IMR-90 (cell line): ENCODE data around the gene NEK6. TPM values are rescaled to one million over a fixed set of nuclear protein-coding genes. Genes with fewer than 3 reads are reported as not detected.

Source experiments
- ATAC-seq: fragments of 200-7000 bp; cut with Tn5 transposase; 2 replicates; pipeline ENCODE4 v1.9.1; 2020; ENCODE audit warnings: low read depth, mild to moderate bottlenecking, moderate library complexity
- BruUV-seq: library from RNA; stranded (reverse); fragments of 400-500 nt; replicated peaks from 2 replicates; lab custom pipeline; 2021; lab: Mats Ljungman, UMichigan
- CTCF ChIA-PET: fragments of 300-600 bp; formaldehyde crosslinking; extraction: SDS; loops from one replicate; lab custom pipeline; 2021; ENCODE audit warnings: antibody characterized with exemption; lab: Yijun Ruan, JAX
- POLR2A ChIA-PET: fragments of 300-600 bp; sonication (Branson Sonifier 250); formaldehyde crosslinking; loops from one replicate; lab custom pipeline; 2022; ENCODE audit warnings: antibody characterized with exemption; ENCODE audit not compliant: unreplicated experiment; lab: Charles Lee
- DNase-seq: peaks from one replicate; pipeline ENCODE4 v3.0.0; 2013
- H2AFZ ChIP-seq: replicated peaks from 2 replicates; pipeline ENCODE3; 2013; ENCODE audit warnings: low read length, mild to moderate bottlenecking; ENCODE audit not compliant: poor library complexity
- H2AK5ac ChIP-seq: 2 replicates; pipeline ENCODE4 v1.6.1; 2013; ENCODE audit warnings: low read depth, low read length, inconsistent platforms
- H2AK9ac ChIP-seq: replicated peaks from 2 replicates; pipeline ENCODE3; 2013; ENCODE audit warnings: mild to moderate bottlenecking, low read depth, low read length, moderate library complexity; ENCODE audit not compliant: poor library complexity
- H2BK120ac ChIP-seq: 2 replicates; pipeline ENCODE4 v1.6.1; 2013; ENCODE audit warnings: low read depth, low read length, inconsistent platforms
- H2BK15ac ChIP-seq: 3 replicates; pipeline ENCODE4 v1.6.1; 2013; ENCODE audit warnings: low read depth, low read length, inconsistent platforms
- H2BK20ac ChIP-seq: 2 replicates; pipeline ENCODE4 v1.6.1; 2013; ENCODE audit warnings: low read depth, mild to moderate bottlenecking, inconsistent platforms, low read length, moderate library complexity
- H2BK5ac ChIP-seq: 2 replicates; pipeline ENCODE4 v1.6.1; 2013; ENCODE audit warnings: mild to moderate bottlenecking, low read depth, low read length, inconsistent platforms; ENCODE audit not compliant: poor library complexity, severe bottlenecking
- H3K14ac ChIP-seq: replicated peaks from 2 replicates; pipeline ENCODE4 v1.6.1; 2013; ENCODE audit warnings: low read depth, low read length, inconsistent platforms
- H3K18ac ChIP-seq: 2 replicates; pipeline ENCODE4 v1.6.1; 2013; ENCODE audit warnings: low read depth, low read length, control low read depth
- H3K23ac ChIP-seq: 2 replicates; pipeline ENCODE4 v1.6.1; 2013; ENCODE audit warnings: low read depth, low read length, inconsistent platforms
- H3K27ac ChIP-seq: 2 replicates; pipeline ENCODE4 v1.5.1; 2013; ENCODE audit warnings: mild to moderate bottlenecking, control low read depth, low read length; ENCODE audit not compliant: insufficient read depth
- H3K27me3 ChIP-seq: 2 replicates; pipeline ENCODE4 v1.6.1; 2013; ENCODE audit warnings: low read length; ENCODE audit not compliant: control insufficient read depth, insufficient read depth
- H3K36me3 ChIP-seq: 2 replicates; pipeline ENCODE4 v1.6.1; 2013; ENCODE audit warnings: low read length, mixed read lengths; ENCODE audit not compliant: control insufficient read depth, insufficient read depth
- H3K4ac ChIP-seq: 2 replicates; pipeline ENCODE4 v1.6.1; 2013; ENCODE audit warnings: low read depth, low read length, inconsistent platforms
- H3K4me1 ChIP-seq: 2 replicates; pipeline ENCODE4 v1.6.1; 2013; ENCODE audit warnings: low read length, mixed read lengths; ENCODE audit not compliant: control insufficient read depth, insufficient read depth
- H3K4me2 ChIP-seq: 2 replicates; pipeline ENCODE4 v1.6.1; 2013; ENCODE audit warnings: low read depth, mild to moderate bottlenecking, control low read depth, low read length, moderate library complexity
- H3K4me3 ChIP-seq: 2 replicates; pipeline ENCODE4 v1.5.1; 2013; ENCODE audit warnings: low read depth, mild to moderate bottlenecking, control low read depth, low read length, moderate library complexity; ENCODE audit not compliant: insufficient read depth
- H3K56ac ChIP-seq: 2 replicates; pipeline ENCODE4 v1.6.1; 2013; ENCODE audit warnings: low read length, inconsistent platforms; ENCODE audit not compliant: insufficient read depth; ENCODE audit errors: extremely low read depth
- H3K79me1 ChIP-seq, 2 experiments: 2 replicates each; pipeline ENCODE4 v1.6.1; 2013; ENCODE audit warnings: low read length in 2 of 2, inconsistent platforms in 1 of 2, low read depth in 1 of 2
- H3K9ac ChIP-seq: 2 replicates; pipeline ENCODE4 v1.6.1; 2013; ENCODE audit warnings: low read depth, low read length, control low read depth
- H3K9me1 ChIP-seq: 2 replicates; pipeline ENCODE4 v1.6.1; 2013; ENCODE audit warnings: low read length, inconsistent platforms; ENCODE audit not compliant: insufficient read depth
- H3K9me3 ChIP-seq: 2 replicates; pipeline ENCODE4 v1.6.1; 2013; ENCODE audit warnings: low read length; ENCODE audit not compliant: control insufficient read depth, insufficient read depth
- H4K20me1 ChIP-seq: 2 replicates; pipeline ENCODE4 v1.6.1; 2013; ENCODE audit warnings: low read length, inconsistent platforms; ENCODE audit not compliant: insufficient read depth
- H4K5ac ChIP-seq: 2 replicates; pipeline ENCODE4 v1.6.1; 2013; ENCODE audit warnings: mild to moderate bottlenecking, low read depth, low read length, control low read depth
- H4K8ac ChIP-seq, 2 experiments: 2 replicates each; pipeline ENCODE4 v1.6.1; 2013; ENCODE audit warnings: low read depth in 2 of 2, low read length in 2 of 2, control low read depth in 1 of 2, inconsistent platforms in 1 of 2
- H4K91ac ChIP-seq: 2 replicates; pipeline ENCODE4 v1.6.1; 2013; ENCODE audit warnings: low read depth, low read length, inconsistent platforms; ENCODE audit not compliant: insufficient read depth
- BHLHE40 ChIP-seq: fragments of 150-350 bp; IDR thresholded peaks from 2 replicates; pipeline ENCODE4 v1.6.1; 2016; ENCODE audit warnings: mild to moderate bottlenecking, low read depth, low read length
- CEBPB ChIP-seq: IDR thresholded peaks from 2 replicates; pipeline ENCODE4 v1.6.1; 2012; ENCODE audit warnings: low read depth, low read length, improper control_type of control experiment
- CHD1 ChIP-seq: IDR thresholded peaks from 2 replicates; pipeline ENCODE4 v1.6.1; 2012; ENCODE audit warnings: low read depth, low read length, improper control_type of control experiment
- FOS ChIP-seq: fragments of 150-350 bp; IDR thresholded peaks from 2 replicates; pipeline ENCODE4 v1.6.1; 2016; ENCODE audit warnings: low read depth, low read length
- MAFK ChIP-seq: IDR thresholded peaks from 2 replicates; pipeline ENCODE4 v1.6.1; 2012; ENCODE audit warnings: low read depth, low read length, improper control_type of control experiment
- MAZ ChIP-seq: IDR thresholded peaks from 2 replicates; pipeline ENCODE4 v1.6.1; 2012; ENCODE audit warnings: low read depth, mild to moderate bottlenecking, low read length, improper control_type of control experiment, moderate library complexity, borderline replicate concordance
- MXI1 ChIP-seq: IDR thresholded peaks from 2 replicates; pipeline ENCODE4 v1.6.1; 2012; ENCODE audit warnings: low read depth, mild to moderate bottlenecking, low read length, moderate library complexity, borderline replicate concordance
- NFE2L2 ChIP-seq: fragments of 150-350 bp; IDR thresholded peaks from 2 replicates; pipeline ENCODE4 v1.6.1; 2016; ENCODE audit warnings: low read depth, mild to moderate bottlenecking, low read length
- POLR2A ChIP-seq: IDR thresholded peaks from 2 replicates; pipeline ENCODE4 v1.6.1; 2012; ENCODE audit warnings: mild to moderate bottlenecking, low read depth, low read length
- RAD21 ChIP-seq: IDR thresholded peaks from 2 replicates; pipeline ENCODE4 v1.6.1; 2012; ENCODE audit warnings: low read length, improper control_type of control experiment
- RCOR1 ChIP-seq: IDR thresholded peaks from 2 replicates; pipeline ENCODE4 v1.6.1; 2012; ENCODE audit warnings: mild to moderate bottlenecking, low read length, improper control_type of control experiment; ENCODE audit not compliant: insufficient replicate concordance
- RFX5 ChIP-seq: IDR thresholded peaks from 2 replicates; pipeline ENCODE4 v1.8.0; 2012; ENCODE audit warnings: low read depth, mild to moderate bottlenecking, low read length, moderate library complexity
- SMC3 ChIP-seq: fragments of 150-350 bp; IDR thresholded peaks from 2 replicates; pipeline ENCODE4 v1.6.1; 2016; ENCODE audit warnings: low read depth, mild to moderate bottlenecking, antibody characterized with exemption, low read length, moderate library complexity
- WGBS, 2 experiments: methylation state at CpG; one replicate each; pipeline versions ENCODE4 v1.1.5 to v1.1.7; 2013; ENCODE audit warnings: missing lambda C conversion rate in 2 of 2; ENCODE audit not compliant: insufficient read length in 1 of 2; ENCODE audit errors: extremely low coverage in 2 of 2; 5-methylcytosine and 5-hydroxymethylcytosine counted together
- dilution Hi-C: fragments of 300-500 bp; cut with HindIII; formaldehyde crosslinking; loops from one replicate; pipeline ENCODE4 v1.14.3; 2018; ENCODE audit warnings: low sequenced_read_pairs; ENCODE audit not compliant: unreplicated experiment
- in situ Hi-C: fragments of 300-500 bp; cut with MboI; formaldehyde crosslinking; loops from 3 replicates; pipeline ENCODE4 v1.14.3; 2019; ENCODE audit warnings: low sequenced_read_pairs, inconsistent platforms, mixed read lengths
- intact Hi-C: fragments of 100-400 bp; cut with micrococcal nuclease; formaldehyde crosslinking; loops from 2 replicates; pipeline ENCODE4 v1.10.0; 2022
- polyA plus RNA-seq, 3 experiments: library from polyadenylated mRNA; depleted of rRNA; stranded (reverse); fragments of >200 nt; gene quantifications; 2 replicates each; pipeline ENCODE4 v1.2.3, GENCODE V29; 2012; ENCODE audit warnings: low replicate concordance in 1 of 3
- total RNA-seq: library from RNA; depleted of rRNA; stranded (reverse); fragments of >200 nt; gene quantifications from 2 replicates; pipeline ENCODE4 v1.2.3, GENCODE V29; 2012
- TF ChIP-seq, protein P1 (sequence below): conservative IDR thresholded peaks from 2 replicates; pipeline ENCODE4 v1.5.1; 2012; ENCODE audit warnings: mild to moderate bottlenecking, low read depth, low read length, improper control_type of control experiment
- TF ChIP-seq, protein P2 (sequence below): fragments of 150-350 bp; IDR thresholded peaks from 2 replicates; pipeline ENCODE4 v1.6.1; 2016; ENCODE audit warnings: low read depth, mild to moderate bottlenecking, low read length, moderate library complexity, borderline replicate concordance
- TF ChIP-seq, protein P3 (sequence below): fragments of 150-350 bp; IDR thresholded peaks from 2 replicates; pipeline ENCODE4 v1.6.1; 2017; ENCODE audit warnings: mild to moderate bottlenecking, antibody characterized with exemption, low read length, low read depth

The NEK6 gene
- total and polyA plus RNA-seq, 2 of the 4 experiments (the other 2 are of a cell fraction), result 79.9 to 112 TPM

DNA sequence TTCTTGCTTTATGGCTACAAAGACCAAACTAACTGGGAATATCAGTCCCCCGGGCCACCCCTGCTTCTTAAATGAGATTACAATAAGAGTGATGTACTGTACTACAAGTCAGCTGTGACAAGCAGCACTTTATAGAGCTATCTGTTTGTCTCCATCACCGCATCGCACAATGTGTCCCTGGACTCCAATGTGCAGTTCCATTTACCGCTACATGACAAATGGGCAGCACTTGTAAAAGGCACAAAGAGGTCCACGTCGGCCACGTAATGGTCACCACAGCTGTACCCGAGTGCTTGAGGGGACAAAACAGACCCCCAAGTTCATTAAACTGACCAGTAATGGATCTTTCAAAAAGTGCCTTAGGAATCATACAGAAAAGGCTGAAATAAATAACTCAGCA is 103.4 kb downstream of the NEK6 start:
- in situ Hi-C loops (no loop called here), dilution Hi-C loops (no loop called here), intact Hi-C loops (no loop called here)
- no peak overlapping the region for H3K4ac ChIP-seq
- no peaks in the 10 kb centered on the region for H3K9me3 ChIP-seq
- no peak overlapping the region for H3K9ac ChIP-seq
- peaks cover 27 to 94% of the 10 kb centered on the region in 2 experiments for H3K79me1 ChIP-seq
- H3K4me2 ChIP-seq, result no peak overlapping the region
- no peak for ATAC-seq
- H3K56ac ChIP-seq, result no peak overlapping the region
- CTCF ChIA-PET, result no interaction called here
- H3K36me3 ChIP-seq, result peaks cover 24% of the 10 kb centered on the region
- TF ChIP-seq, protein P1, sequence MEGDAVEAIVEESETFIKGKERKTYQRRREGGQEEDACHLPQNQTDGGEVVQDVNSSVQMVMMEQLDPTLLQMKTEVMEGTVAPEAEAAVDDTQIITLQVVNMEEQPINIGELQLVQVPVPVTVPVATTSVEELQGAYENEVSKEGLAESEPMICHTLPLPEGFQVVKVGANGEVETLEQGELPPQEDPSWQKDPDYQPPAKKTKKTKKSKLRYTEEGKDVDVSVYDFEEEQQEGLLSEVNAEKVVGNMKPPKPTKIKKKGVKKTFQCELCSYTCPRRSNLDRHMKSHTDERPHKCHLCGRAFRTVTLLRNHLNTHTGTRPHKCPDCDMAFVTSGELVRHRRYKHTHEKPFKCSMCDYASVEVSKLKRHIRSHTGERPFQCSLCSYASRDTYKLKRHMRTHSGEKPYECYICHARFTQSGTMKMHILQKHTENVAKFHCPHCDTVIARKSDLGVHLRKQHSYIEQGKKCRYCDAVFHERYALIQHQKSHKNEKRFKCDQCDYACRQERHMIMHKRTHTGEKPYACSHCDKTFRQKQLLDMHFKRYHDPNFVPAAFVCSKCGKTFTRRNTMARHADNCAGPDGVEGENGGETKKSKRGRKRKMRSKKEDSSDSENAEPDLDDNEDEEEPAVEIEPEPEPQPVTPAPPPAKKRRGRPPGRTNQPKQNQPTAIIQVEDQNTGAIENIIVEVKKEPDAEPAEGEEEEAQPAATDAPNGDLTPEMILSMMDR, result no peak
- no peak for TF ChIP-seq MAZ
- no peak for TF ChIP-seq RAD21
- TF ChIP-seq, protein P2, sequence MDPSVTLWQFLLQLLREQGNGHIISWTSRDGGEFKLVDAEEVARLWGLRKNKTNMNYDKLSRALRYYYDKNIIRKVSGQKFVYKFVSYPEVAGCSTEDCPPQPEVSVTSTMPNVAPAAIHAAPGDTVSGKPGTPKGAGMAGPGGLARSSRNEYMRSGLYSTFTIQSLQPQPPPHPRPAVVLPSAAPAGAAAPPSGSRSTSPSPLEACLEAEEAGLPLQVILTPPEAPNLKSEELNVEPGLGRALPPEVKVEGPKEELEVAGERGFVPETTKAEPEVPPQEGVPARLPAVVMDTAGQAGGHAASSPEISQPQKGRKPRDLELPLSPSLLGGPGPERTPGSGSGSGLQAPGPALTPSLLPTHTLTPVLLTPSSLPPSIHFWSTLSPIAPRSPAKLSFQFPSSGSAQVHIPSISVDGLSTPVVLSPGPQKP, result no peak
- TF ChIP-seq POLR2A, result no peak
- TF ChIP-seq CEBPB, result no peak
- no peak for TF ChIP-seq MXI1
- TF ChIP-seq CHD1, result no peak
- TF ChIP-seq NFE2L2, result no peak
- no peak for TF ChIP-seq RCOR1
- no peak for TF ChIP-seq RFX5
- no peak for TF ChIP-seq FOS
- TF ChIP-seq BHLHE40, result no peak
- no peak for TF ChIP-seq MAFK
- TF ChIP-seq SMC3, result no peak
- TF ChIP-seq, protein P3, sequence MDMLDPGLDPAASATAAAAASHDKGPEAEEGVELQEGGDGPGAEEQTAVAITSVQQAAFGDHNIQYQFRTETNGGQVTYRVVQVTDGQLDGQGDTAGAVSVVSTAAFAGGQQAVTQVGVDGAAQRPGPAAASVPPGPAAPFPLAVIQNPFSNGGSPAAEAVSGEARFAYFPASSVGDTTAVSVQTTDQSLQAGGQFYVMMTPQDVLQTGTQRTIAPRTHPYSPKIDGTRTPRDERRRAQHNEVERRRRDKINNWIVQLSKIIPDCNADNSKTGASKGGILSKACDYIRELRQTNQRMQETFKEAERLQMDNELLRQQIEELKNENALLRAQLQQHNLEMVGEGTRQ, result no peak
- H2BK15ac ChIP-seq, result no peak overlapping the region
- no peaks in the 10 kb centered on the region for H3K27me3 ChIP-seq
- BruUV-seq, result no TSS peak
- no peak overlapping the region for H2BK5ac ChIP-seq
- no peak overlapping the region for H3K18ac ChIP-seq
- no peak overlapping the region for H3K23ac ChIP-seq
- peaks cover 87% of the 10 kb centered on the region for H4K20me1 ChIP-seq
- H4K8ac ChIP-seq, result no peak overlapping the region
- no peak overlapping the region for H4K5ac ChIP-seq
- H2BK20ac ChIP-seq, result no peak overlapping the region
- no peak overlapping the region for H3K14ac ChIP-seq
- POLR2A ChIA-PET, result no interaction called here
- DNase-seq, result no peak
- peaks cover 47% of the 10 kb centered on the region for H3K9me1 ChIP-seq
- peaks cover 7% of the 10 kb centered on the region for H3K4me1 ChIP-seq
- 93% methylated on average over 4 of the region's 8 CpGs; no CpG with 5 or more reads in 1 of the 2 experiments for WGBS, 2 experiments
- H4K91ac ChIP-seq, result no peak overlapping the region
- no peak overlapping the region for H3K4me3 ChIP-seq
- H2BK120ac ChIP-seq, result no peak overlapping the region
- no peak overlapping the region for H2AFZ ChIP-seq
- H2AK9ac ChIP-seq, result no peak overlapping the region
- no peak overlapping the region for H2AK5ac ChIP-seq
- no peak overlapping the region for H3K27ac ChIP-seq
